Trophoblast cell (in vitro differentiated cells and primary cell): ENCODE results near the gene VDR.

Experiments used
- DNase-seq, 2 donors: peaks; one replicate each; pipeline ENCODE4 v3.0.0-alpha.2; 2016
- H2AFZ ChIP-seq: 2 replicates; pipeline ENCODE4 v1.6.1; 2013; ENCODE audit warnings: low read length, moderate library complexity, mild to moderate bottlenecking; ENCODE audit not compliant: insufficient read depth, poor library complexity
- H2AK5ac ChIP-seq: 2 replicates; pipeline ENCODE4 v1.6.1; 2013; ENCODE audit warnings: mild to moderate bottlenecking, low read length
- H2BK120ac ChIP-seq: 2 replicates; pipeline ENCODE4 v1.6.1; 2013; ENCODE audit warnings: low read length, mild to moderate bottlenecking, moderate library complexity; ENCODE audit not compliant: insufficient read depth, poor library complexity
- H2BK12ac ChIP-seq: 2 replicates; pipeline ENCODE4 v1.6.1; 2013; ENCODE audit warnings: mild to moderate bottlenecking, low read length, moderate library complexity
- H2BK5ac ChIP-seq: 2 replicates; pipeline ENCODE4 v1.6.1; 2013; ENCODE audit warnings: low read length, low read depth, moderate library complexity, mild to moderate bottlenecking; ENCODE audit not compliant: poor library complexity
- H3K14ac ChIP-seq: 2 replicates; pipeline ENCODE4 v1.6.1; 2013; ENCODE audit warnings: mild to moderate bottlenecking, low read length
- H3K18ac ChIP-seq: 2 replicates; pipeline ENCODE4 v1.6.1; 2013; ENCODE audit warnings: mild to moderate bottlenecking, low read length
- H3K23ac ChIP-seq: 2 replicates; pipeline ENCODE4 v1.6.1; 2013; ENCODE audit warnings: low read length
- H3K27ac ChIP-seq: 2 replicates; pipeline ENCODE4 v1.5.1; 2013; ENCODE audit warnings: low read depth, mild to moderate bottlenecking, inconsistent platforms, low read length, moderate library complexity
- H3K27me3 ChIP-seq: 2 replicates; pipeline ENCODE4 v1.6.1; 2013; ENCODE audit warnings: inconsistent platforms, mild to moderate bottlenecking, low read length, moderate library complexity; ENCODE audit not compliant: insufficient read depth
- H3K36me3 ChIP-seq, 2 experiments: 1 replicate in 1 of 2; 2 replicates in 1 of 2; pipeline ENCODE4 v1.6.1; 2013; ENCODE audit warnings: low read length in 2 of 2, mild to moderate bottlenecking in 2 of 2, moderate library complexity in 1 of 2; ENCODE audit not compliant: insufficient read depth in 2 of 2, control insufficient read depth in 1 of 2
- H3K4ac ChIP-seq: 2 replicates; pipeline ENCODE4 v1.6.1; 2013; ENCODE audit warnings: low read depth, mild to moderate bottlenecking, low read length, moderate library complexity
- H3K4me1 ChIP-seq, 2 experiments: 1 replicate in 1 of 2; 2 replicates in 1 of 2; pipeline ENCODE4 v1.6.1; 2013; ENCODE audit warnings: low read length in 2 of 2, mild to moderate bottlenecking in 2 of 2, moderate library complexity in 1 of 2; ENCODE audit not compliant: insufficient read depth in 2 of 2, control insufficient read depth in 1 of 2
- H3K4me2 ChIP-seq: 2 replicates; pipeline ENCODE4 v1.6.1; 2013; ENCODE audit warnings: inconsistent platforms, mild to moderate bottlenecking, low read length, moderate library complexity
- H3K4me3 ChIP-seq: 2 replicates; pipeline ENCODE4 v1.5.1; 2013; ENCODE audit warnings: mild to moderate bottlenecking, low read depth, low read length, inconsistent platforms
- H3K79me1 ChIP-seq: one replicate; pipeline ENCODE4 v1.6.1; 2013; ENCODE audit warnings: low read length
- H3K79me2 ChIP-seq: 2 replicates; pipeline ENCODE4 v1.6.1; 2013; ENCODE audit warnings: low read length, mild to moderate bottlenecking; ENCODE audit not compliant: control insufficient read depth, insufficient read depth, poor library complexity
- H3K9ac ChIP-seq: 2 replicates; pipeline ENCODE4 v1.6.1; 2013; ENCODE audit warnings: mild to moderate bottlenecking, low read length
- H3K9me3 ChIP-seq: 2 replicates; pipeline ENCODE4 v1.6.1; 2013; ENCODE audit warnings: low read depth, mild to moderate bottlenecking, control low read depth, inconsistent platforms, low read length; ENCODE audit not compliant: insufficient read depth
- H4K12ac ChIP-seq: 2 replicates; pipeline ENCODE4 v1.6.1; 2013; ENCODE audit warnings: low read depth, mild to moderate bottlenecking, low read length, moderate library complexity
- H4K8ac ChIP-seq: 2 replicates; pipeline ENCODE4 v1.6.1; 2013; ENCODE audit warnings: low read depth, mild to moderate bottlenecking, low read length, moderate library complexity
- H4K91ac ChIP-seq: one replicate; pipeline ENCODE4 v1.6.1; 2013; ENCODE audit warnings: low read depth, mild to moderate bottlenecking, low read length, moderate library complexity
- WGBS: extraction: QIAGEN DNeasy Blood & Tissue Kit; methylation state at CpG from one replicate; pipeline ENCODE4 v1.1.7; 2013; ENCODE audit warnings: missing lambda C conversion rate; ENCODE audit not compliant: insufficient read length, insufficient coverage; ENCODE audit errors: extremely low coverage; 5-methylcytosine and 5-hydroxymethylcytosine counted together

The VDR gene

DNA sequence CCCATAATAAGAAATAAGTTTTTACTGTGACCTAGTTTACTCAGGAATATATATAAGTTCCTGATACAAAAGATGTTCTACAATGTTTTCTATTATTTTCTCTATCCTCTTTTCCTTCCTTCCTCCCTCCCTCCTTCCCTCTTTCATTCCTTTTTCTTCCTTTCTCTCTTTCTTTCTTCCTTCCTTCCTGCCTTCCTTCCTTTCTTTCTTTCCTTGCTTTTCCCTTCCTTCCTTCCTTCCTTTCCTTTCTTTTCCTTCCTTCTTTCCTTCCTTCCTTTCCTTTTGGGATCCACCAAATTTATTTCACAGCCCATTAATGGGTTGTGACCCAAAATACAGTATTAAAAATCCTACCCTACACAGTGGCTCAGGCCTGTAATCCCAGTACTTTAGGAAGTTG is 3.9 kb upstream of the VDR start:
- H3K79me1 ChIP-seq = peaks cover 3% of the 10 kb centered on the region
- no peak for DNase-seq
- H3K4ac ChIP-seq = no peak overlapping the region
- no peak overlapping the region for H3K4me3 ChIP-seq
- H3K4me1 ChIP-seq = peaks cover 13 to 22% of the 10 kb centered on the region in 2 experiments
- no peak overlapping the region for H3K4me2 ChIP-seq
- H3K36me3 ChIP-seq = no peaks in the 10 kb centered on the region
- no peaks in the 10 kb centered on the region for H3K79me2 ChIP-seq
- no peak overlapping the region for H4K8ac ChIP-seq
- H4K91ac ChIP-seq = no peak overlapping the region
- H3K9me3 ChIP-seq = peaks cover 2% of the 10 kb centered on the region
- no peak overlapping the region for H3K9ac ChIP-seq
- no peak overlapping the region for H3K14ac ChIP-seq
- H2BK5ac ChIP-seq = no peak overlapping the region
- H3K27ac ChIP-seq = no peak overlapping the region
- no peak overlapping the region for H2AFZ ChIP-seq
- H3K23ac ChIP-seq = no peak overlapping the region
- no peak overlapping the region for H2BK120ac ChIP-seq
- no peak overlapping the region for H2AK5ac ChIP-seq
- no peak overlapping the region for H3K18ac ChIP-seq
- peaks cover 12% of the 10 kb centered on the region for H3K27me3 ChIP-seq
- H4K12ac ChIP-seq = no peak overlapping the region
- H2BK12ac ChIP-seq = no peak overlapping the region

DNA sequence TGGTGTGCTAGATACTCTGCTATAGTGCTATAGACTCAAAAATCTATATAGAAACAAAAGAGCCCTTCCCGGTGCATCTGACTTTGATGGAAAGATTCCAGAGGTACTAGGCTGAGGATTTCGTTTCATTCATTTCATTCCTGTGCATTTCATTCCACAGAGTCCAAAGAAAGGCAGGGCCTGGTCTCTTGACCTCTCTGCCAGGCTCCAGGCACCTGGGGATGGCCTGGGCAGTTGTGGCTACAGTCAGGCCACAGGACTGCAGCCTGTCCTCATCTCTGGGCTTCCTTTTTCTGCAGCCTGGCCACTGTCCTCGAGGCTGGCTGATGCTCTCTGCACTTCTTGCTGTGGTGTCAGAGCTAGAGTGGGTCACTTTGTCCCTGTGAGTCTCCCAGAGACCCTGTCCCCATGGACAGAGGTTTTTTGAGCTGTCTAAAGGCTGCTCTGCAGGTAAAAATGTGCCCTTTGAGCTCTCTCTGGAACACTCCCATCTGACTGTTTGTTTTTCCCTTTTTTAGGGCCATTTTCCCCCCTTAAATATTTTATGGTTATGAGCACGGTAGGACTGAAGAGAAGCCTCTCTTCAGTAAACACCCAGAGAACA is 3.2 kb upstream of the VDR start:
- no CpG with 5 or more reads among the region's 4 CpGs for WGBS
- no peak overlapping the region for H3K27ac ChIP-seq

DNA sequence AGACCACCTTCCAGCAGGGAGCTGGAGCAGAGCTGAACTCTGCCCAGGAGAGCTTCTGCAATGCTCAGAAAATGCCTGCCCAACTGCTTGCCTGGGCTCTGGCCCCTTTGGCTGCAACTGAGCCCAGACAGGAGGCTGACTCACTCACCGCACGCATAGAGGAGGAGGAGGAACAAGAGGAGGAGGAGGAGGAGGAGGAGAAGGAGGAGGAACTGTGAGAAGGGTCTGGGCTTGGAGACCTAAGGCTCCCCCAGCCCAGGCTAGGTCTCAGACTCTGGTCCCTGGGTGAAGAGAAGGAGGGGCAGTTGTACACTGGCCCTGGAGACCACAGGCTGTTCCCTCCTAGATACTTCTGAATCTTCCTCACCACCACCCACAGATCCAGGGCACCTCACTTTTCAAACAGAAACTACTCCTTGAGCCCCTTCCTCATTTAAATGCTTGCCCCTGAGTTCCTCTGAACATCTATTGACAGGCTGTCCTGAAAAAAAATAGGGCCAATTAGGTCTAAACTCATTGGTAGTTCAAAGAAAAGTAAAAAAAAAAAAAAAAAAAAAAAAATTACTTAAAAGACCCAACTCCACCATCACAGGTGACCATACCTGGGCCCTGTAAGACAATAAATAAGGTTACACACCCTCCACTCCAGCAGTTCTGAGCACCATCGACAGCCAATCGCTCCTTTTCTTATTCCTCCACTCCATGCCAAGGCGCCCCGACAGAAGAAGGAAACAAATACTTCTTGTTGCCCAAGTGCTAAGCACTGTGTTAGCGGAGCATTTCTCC is 674 bp downstream of the VDR start:
- no CpG with 5 or more reads among the region's 7 CpGs for WGBS
- Histone ChIP-seq H3K27me3 (peaks cover 14% of the 10 kb centered on the region), H3K14ac (no peak overlapping the region)

More for the DNA sequence above, 3.2 kb upstream of the VDR start:
- H3K79me1 ChIP-seq = peaks cover 3% of the 10 kb centered on the region
- no peak overlapping the region for H2AK5ac ChIP-seq
- DNase-seq = peak in 1 of 2 donors; percentile 52
- peaks cover 14% of the 10 kb centered on the region for H3K27me3 ChIP-seq
- H3K4ac ChIP-seq = no peak overlapping the region
- no peak overlapping the region for H2BK12ac ChIP-seq
- no peak overlapping the region for H4K12ac ChIP-seq
- H3K9me3 ChIP-seq = peaks cover 2% of the 10 kb centered on the region
- no peak overlapping the region for H3K4me2 ChIP-seq
- H3K9ac ChIP-seq = no peak overlapping the region
- H3K18ac ChIP-seq = no peak overlapping the region
- no peak overlapping the region for H2BK5ac ChIP-seq
- no peak overlapping the region for H3K4me3 ChIP-seq
- H4K91ac ChIP-seq = no peak overlapping the region
- no peak overlapping the region for H2AFZ ChIP-seq
- peaks cover 13 to 25% of the 10 kb centered on the region in 2 experiments for H3K4me1 ChIP-seq
- H3K14ac ChIP-seq = no peak overlapping the region
- H3K36me3 ChIP-seq = no peaks in the 10 kb centered on the region
- H4K8ac ChIP-seq = no peak overlapping the region
- no peak overlapping the region for H2BK120ac ChIP-seq
- H3K79me2 ChIP-seq = no peaks in the 10 kb centered on the region
- H3K23ac ChIP-seq = no peak overlapping the region

DNA sequence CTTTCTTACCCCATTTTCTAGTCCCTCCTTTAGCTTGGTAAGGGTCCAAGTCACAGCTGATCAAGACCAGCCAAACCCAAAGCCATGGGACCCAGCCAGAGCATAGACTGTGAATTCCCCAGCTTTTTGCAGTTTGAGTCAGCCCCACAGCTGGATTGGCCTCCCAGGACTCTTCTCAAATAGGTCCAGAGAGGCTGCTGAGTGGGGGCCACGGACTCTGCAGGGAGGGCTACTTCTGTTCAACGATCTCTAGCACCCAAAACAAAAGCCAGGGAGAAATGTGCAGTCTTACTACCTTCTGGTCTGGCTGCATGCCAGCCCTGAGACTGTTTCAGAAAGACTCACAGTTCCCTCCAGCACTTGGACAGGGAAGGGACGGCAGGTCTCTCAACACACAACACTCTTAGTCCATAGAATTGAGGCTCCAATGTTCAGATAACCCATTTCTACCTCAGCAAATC is 1.6 kb downstream of the VDR start:
- H2BK5ac ChIP-seq = no peak overlapping the region
- H3K27me3 ChIP-seq = peaks cover 14% of the 10 kb centered on the region
- peak in 1 of 2 donors; percentile 39 for DNase-seq
- no CpG with 5 or more reads among the region's 3 CpGs for WGBS
- peaks cover 3% of the 10 kb centered on the region for H3K79me1 ChIP-seq
- no peak overlapping the region for H3K4me3 ChIP-seq
- no peaks in the 10 kb centered on the region for H3K36me3 ChIP-seq
- no peak overlapping the region for H3K18ac ChIP-seq
- peaks cover 2% of the 10 kb centered on the region for H3K9me3 ChIP-seq
- H3K23ac ChIP-seq = no peak overlapping the region
- H2AFZ ChIP-seq = no peak overlapping the region
- no peak overlapping the region for H2AK5ac ChIP-seq
- H4K91ac ChIP-seq = no peak overlapping the region
- H3K4ac ChIP-seq = no peak overlapping the region
- H2BK120ac ChIP-seq = no peak overlapping the region
- H3K79me2 ChIP-seq = no peaks in the 10 kb centered on the region
- no peak overlapping the region for H3K27ac ChIP-seq
- no peak overlapping the region for H3K4me2 ChIP-seq
- H4K8ac ChIP-seq = no peak overlapping the region
- H3K14ac ChIP-seq = no peak overlapping the region
- H3K4me1 ChIP-seq = peaks cover 8 to 28% of the 10 kb centered on the region in 2 experiments
- no peak overlapping the region for H2BK12ac ChIP-seq
- no peak overlapping the region for H3K9ac ChIP-seq
- no peak overlapping the region for H4K12ac ChIP-seq

More for the DNA sequence above, 674 bp downstream of the VDR start:
- Histone ChIP-seq H3K79me1 (peaks cover 3% of the 10 kb centered on the region), H3K79me2 (no peaks in the 10 kb centered on the region), H3K36me3 (no peaks in the 10 kb centered on the region), H3K4me1 (peaks cover 8 to 28% of the 10 kb centered on the region in 2 experiments), H4K12ac (no peak overlapping the region), H3K18ac (no peak overlapping the region), H2BK12ac (no peak overlapping the region), H3K9ac (no peak overlapping the region), H3K9me3 (peaks cover 2% of the 10 kb centered on the region), H3K27ac (no peak overlapping the region), H4K8ac (no peak overlapping the region), H4K91ac (no peak overlapping the region), H2AK5ac (no peak overlapping the region), H3K23ac (no peak overlapping the region), H2BK5ac (no peak overlapping the region), H2AFZ (peak overlapping the region; percentile 60), H3K4ac (no peak overlapping the region), H2BK120ac (no peak overlapping the region), H3K4me3 (peak overlapping the region; percentile 51), H3K4me2 (peak overlapping the region; percentile 61)
- peak; percentile 36 to 56 for DNase-seq
